Stimulated activated CD4-positive, alpha-beta T cell treated with anti-CD3 and anti-CD28 coated beads, Interleukin-2, amount 100 ng/mL, for 48 hours (primary cell): ENCODE measurements around the gene HEG1.
A peak's percentile ranks its signal among the peaks of the same experiment; 100 is the strongest.

Experiments
- DNase-seq, 2 donors: peaks; one replicate each; pipeline ENCODE4 v3.0.0-alpha.2; 2020

HEG1 gene

GRCh38 chr3:124939661-124940060 is 116.1 kb downstream of the HEG1 start:
- no peak for DNase-seq

GRCh38 chr3:124938896-124939295 is 116.9 kb downstream of the HEG1 start:
- DNase-seq, result no peak

- no peak for DNase-seq
Observed at GRCh38 chr3:124937049-124937448, 118.7 kb downstream of the HEG1 start.

GRCh38 chr3:124935794-124936542 is 119.8 kb downstream of the HEG1 start:
- no peak for DNase-seq

GRCh38 chr3:124935264-124935663 is 120.5 kb downstream of the HEG1 start:
- DNase-seq, result no peak

- DNase-seq, result no peak
Observed at GRCh38 chr3:124934577-124934976, 121.2 kb downstream of the HEG1 start, which contains the start of gene MUC13. Gene MUC13, minus strand, starts transcription at chr3:124934751. Its CDS starts 39 bp downstream, at chr3:124934712.

GRCh38 chr3:124928333-124929202 is 127.2 kb downstream of the HEG1 start:
- peak; percentile 39 to 55 for DNase-seq

- DNase-seq, result no peak
Observed at GRCh38 chr3:124927574-124928045, 128.2 kb downstream of the HEG1 start.

- DNase-seq, result no peak
Observed at GRCh38 chr3:124926426-124927101, 129.2 kb downstream of the HEG1 start.

- no peak for DNase-seq
Observed at GRCh38 chr3:124924741-124925140, 131.1 kb downstream of the HEG1 start.

GRCh38 chr3:124923833-124924232 is 132.0 kb downstream of the HEG1 start:
- DNase-seq, result no peak

- DNase-seq, result no peak
Observed at GRCh38 chr3:124920718-124921117, 135.1 kb downstream of the HEG1 start.

GRCh38 chr3:124919756-124920155 is 136.0 kb downstream of the HEG1 start:
- DNase-seq, result no peak

- DNase-seq, result no peak
Observed at GRCh38 chr3:124918524-124918923, 137.3 kb downstream of the HEG1 start.

GRCh38 chr3:124916837-124917409 is 138.9 kb downstream of the HEG1 start:
- DNase-seq, result no peak
